A549 (cell line): ENCODE measurements around the gene ATXN10. TPM values are rescaled to one million over a fixed set of nuclear protein-coding genes. Genes with fewer than 3 reads are reported as not detected.

Experiments used
- ATAC-seq, 2 experiments: fragments of 200-7000 bp in 1 of 2; fragments of >200 bp in 1 of 2; cut with Nextera tagmentation in 1 of 2; cut with Tn5 transposase in 1 of 2; 3 replicates each; pipeline versions ENCODE4 v1.8.0 to v1.9.1; 2018 to 2020; ENCODE audit warnings: mild to moderate bottlenecking in 1 of 2, moderate library complexity in 1 of 2
- CTCF ChIA-PET: fragments of 300-600 bp; sonication (Branson Sonifier 250); formaldehyde crosslinking; extraction: SDS; loops from one replicate; lab custom pipeline; 2021; ENCODE audit warnings: antibody characterized with exemption, inconsistent platforms; lab: Yijun Ruan, JAX
- POLR2A ChIA-PET: fragments of 350-600 bp; formaldehyde crosslinking; extraction: SDS; loops from one replicate; lab custom pipeline; 2021; ENCODE audit warnings: antibody characterized with exemption, inconsistent platforms; lab: Yijun Ruan, JAX
- DNase-seq, 2 experiments: peaks; one replicate each; pipeline versions ENCODE4 v3.0.0 to v3.0.0-alpha.2; 2011 to 2016; ENCODE audit warnings: low read depth in 1 of 2, low spot score in 1 of 2
- FAIRE-seq: peaks from 2 replicates; lab custom pipeline; 2011; peaks lifted over from hg19 to GRCh38; lab: Jason Lieb, UNC
- H3K27ac ChIP-seq, 2 experiments: fragments of >200 bp; sonication (Bioruptor Twin); formaldehyde crosslinking; 3 replicates each; pipeline ENCODE4 v1.5.1; 2016 to 2017
- H3K4me1 ChIP-seq: fragments of >200 bp; sonication (Bioruptor Twin); formaldehyde crosslinking; 3 replicates; pipeline ENCODE4 v1.6.1; 2016
- H3K4me2 ChIP-seq: fragments of >200 bp; sonication (Bioruptor Twin); formaldehyde crosslinking; 3 replicates; pipeline ENCODE4 v1.6.1; 2016
- H3K4me3 ChIP-seq: fragments of >200 bp; sonication (Bioruptor Twin); formaldehyde crosslinking; 3 replicates; pipeline ENCODE4 v1.5.1; 2016
- H3K9me3 ChIP-seq: fragments of >200 bp; sonication (Bioruptor Twin); formaldehyde crosslinking; 3 replicates; pipeline ENCODE4 v1.6.1; 2016
- CHD2 ChIP-seq: fragments of 150-350 bp; IDR thresholded peaks from 2 replicates; pipeline ENCODE4 v1.6.1; 2014; ENCODE audit warnings: low read length; ENCODE audit not compliant: partially characterized antibody
- CHD4 ChIP-seq: fragments of 200-600 bp; sonication (generic); IDR thresholded peaks from 2 replicates; pipeline ENCODE4 v1.6.1; 2016; ENCODE audit warnings: antibody characterized with exemption, mild to moderate bottlenecking, borderline replicate concordance
- CTCF ChIP-seq: fragments of >200 bp; sonication (Bioruptor Twin); formaldehyde crosslinking; IDR thresholded peaks from 3 replicates; pipeline ENCODE4 v1.5.1; 2016
- EHF ChIP-seq: fragments of 250-450 bp; sonication (Bioruptor Pico); IDR thresholded peaks from 2 replicates; pipeline ENCODE4 v1.5.0; 2020; ENCODE audit warnings: mild to moderate bottlenecking
- ELK1 ChIP-seq: fragments of 150-350 bp; IDR thresholded peaks from 2 replicates; pipeline ENCODE4 v1.6.1; 2014; ENCODE audit warnings: low read depth, mild to moderate bottlenecking, low read length
- FOXS1 ChIP-seq: fragments of 250-450 bp; sonication (Bioruptor Pico); IDR thresholded peaks from 2 replicates; pipeline ENCODE4 v1.5.0; 2020; ENCODE audit warnings: mild to moderate bottlenecking, moderate library complexity
- GATA3 ChIP-seq: IDR thresholded peaks from 2 replicates; pipeline ENCODE4 v1.6.1; 2012; ENCODE audit warnings: borderline replicate concordance
- HDAC2 ChIP-seq: fragments of 200-600 bp; sonication (generic); IDR thresholded peaks from 2 replicates; pipeline ENCODE4 v1.6.1; 2016
- HEYL ChIP-seq: fragments of 250-450 bp; sonication (Bioruptor Pico); IDR thresholded peaks from 2 replicates; pipeline ENCODE4 v1.8.0; 2021; ENCODE audit warnings: mild to moderate bottlenecking, moderate library complexity
- HOXA7 ChIP-seq: fragments of 250-450 bp; sonication (Bioruptor Pico); IDR thresholded peaks from 2 replicates; pipeline ENCODE4 v1.5.0; 2020; ENCODE audit warnings: mild to moderate bottlenecking, moderate library complexity
- HOXB5 ChIP-seq: fragments of 250-450 bp; sonication (Bioruptor Pico); IDR thresholded peaks from 2 replicates; pipeline ENCODE4 v1.5.0; 2020; ENCODE audit warnings: mild to moderate bottlenecking, moderate library complexity
- JUN ChIP-seq, 2 experiments: fragments of >200 bp; sonication (Bioruptor Twin); formaldehyde crosslinking; IDR thresholded peaks; 2 replicates in 1 of 2; 3 replicates in 1 of 2; pipeline ENCODE4 v1.6.1; 2016 to 2017
- JUNB ChIP-seq: fragments of >200 bp; sonication (Bioruptor Twin); formaldehyde crosslinking; IDR thresholded peaks from 2 replicates; pipeline ENCODE4 v1.6.1; 2016
- KDM1A ChIP-seq: fragments of 200-600 bp; sonication (generic); IDR thresholded peaks from 2 replicates; pipeline ENCODE4 v1.6.1; 2016; ENCODE audit warnings: low read depth, mild to moderate bottlenecking
- MAFK ChIP-seq: fragments of 450-650 bp; IDR thresholded peaks from 2 replicates; pipeline ENCODE4 v1.6.1; 2014; ENCODE audit not compliant: partially characterized antibody
- NFE2L2 ChIP-seq: fragments of 150-350 bp; conservative IDR thresholded peaks from 2 replicates; pipeline ENCODE4 v1.6.1; 2014; ENCODE audit warnings: low read length
- NR3C1 ChIP-seq: fragments of >200 bp; sonication (Bioruptor Twin); formaldehyde crosslinking; IDR thresholded peaks from 3 replicates; pipeline ENCODE4 v1.6.1; 2017
- POLR2AphosphoS2 ChIP-seq: conservative IDR thresholded peaks from 2 replicates; pipeline ENCODE4 v1.6.1; 2012; ENCODE audit warnings: low read length, improper control_type of control experiment, inconsistent platforms
- RCOR1 ChIP-seq: fragments of 150-350 bp; IDR thresholded peaks from 2 replicates; pipeline ENCODE4 v1.6.1; 2014; ENCODE audit warnings: antibody characterized with exemption, low read length, low read depth
- RFX5 ChIP-seq: fragments of 450-650 bp; IDR thresholded peaks from 2 replicates; pipeline ENCODE4 v1.7.1; 2014; ENCODE audit warnings: antibody characterized with exemption, mild to moderate bottlenecking, moderate library complexity
- RNF2 ChIP-seq: fragments of 200-600 bp; sonication (generic); IDR thresholded peaks from 2 replicates; pipeline ENCODE4 v1.6.1; 2016; ENCODE audit warnings: low read depth, mild to moderate bottlenecking, antibody characterized with exemption, moderate library complexity, borderline replicate concordance
- SMC3 ChIP-seq: fragments of >200 bp; sonication (Bioruptor Twin); formaldehyde crosslinking; IDR thresholded peaks from 3 replicates; pipeline ENCODE4 v1.6.1; 2018; ENCODE audit warnings: inconsistent platforms
- TFCP2L1 ChIP-seq: fragments of 250-450 bp; sonication (Bioruptor Pico); IDR thresholded peaks from 2 replicates; pipeline ENCODE4 v1.5.0; 2021; ENCODE audit warnings: mild to moderate bottlenecking
- TP53 ChIP-seq: fragments of 250-450 bp; sonication (Bioruptor Pico); IDR thresholded peaks from 2 replicates; pipeline ENCODE4 v1.5.0; 2021; ENCODE audit warnings: mild to moderate bottlenecking, moderate library complexity
- ZFP36 ChIP-seq: fragments of 450-650 bp; IDR thresholded peaks from 2 replicates; pipeline ENCODE4 v1.6.1; 2014; ENCODE audit warnings: borderline replicate concordance; ENCODE audit not compliant: partially characterized antibody
- WGBS: methylation state at CpG from one replicate; pipeline ENCODE4 v1.1.6; 2017; ENCODE audit errors: missing lambda C conversion rate; 5-methylcytosine and 5-hydroxymethylcytosine counted together
- polyA plus RNA-seq, 4 experiments: library from polyadenylated mRNA; depleted of rRNA in 3 of 4; stranded (reverse); fragments of >200 nt; fragmentation: RNase III in 1 of 4; extraction: RNeasy Plus Mini Kit Qiagen cat#74134 plus additional on column Dnase treatment in 1 of 4; gene quantifications; 2 replicates in 3 of 4; 3 replicates in 1 of 4; pipeline ENCODE4 v1.2.3, GENCODE V29; 2011 to 2017
- TF ChIP-seq, protein P1 (sequence below): fragments of >200 bp; sonication (Bioruptor Twin); formaldehyde crosslinking; IDR thresholded peaks from 2 replicates; pipeline ENCODE4 v1.6.1; 2016
- TF ChIP-seq, protein P2 (sequence below): IDR thresholded peaks from 2 replicates; pipeline ENCODE4 v1.6.1; 2012

ATXN10 gene
- polyA plus RNA-seq, 2 of the 4 experiments (the other 2 are of a cell fraction): 126 to 281 TPM

- no peak overlapping the region for H3K4me2 ChIP-seq
- no peak overlapping the region for H3K4me3 ChIP-seq
- DNase-seq (no peak), FAIRE-seq (no peak), ATAC-seq (no peak)
- ChIA-PET CTCF (interaction anchor here (0.9 to 1.0 kb wide), 2 partner anchors 16 to 23 kb away, joined by 3 read pairs; no protein-coding TSS in a partner anchor), POLR2A (no interaction called here)
- H3K27ac ChIP-seq: no peak overlapping the region
- H3K4me1 ChIP-seq: peaks cover 46% of the 10 kb centered on the region
- TF ChIP-seq, protein P1, sequence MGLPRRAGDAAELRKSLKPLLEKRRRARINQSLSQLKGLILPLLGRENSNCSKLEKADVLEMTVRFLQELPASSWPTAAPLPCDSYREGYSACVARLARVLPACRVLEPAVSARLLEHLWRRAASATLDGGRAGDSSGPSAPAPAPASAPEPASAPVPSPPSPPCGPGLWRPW: no peak
- TF ChIP-seq CTCF (no peak), RFX5 (no peak), ELK1 (no peak), RCOR1 (no peak), NR3C1 (no peak), FOXS1 (CRISPR knock-in tag) (no peak), HEYL (CRISPR knock-in tag) (no peak), POLR2AphosphoS2 (no peak), HDAC2 (no peak), SMC3 (no peak), HOXA7 (no peak), NFE2L2 (no peak), HOXB5 (CRISPR knock-in tag) (no peak)
- peaks cover 10% of the 10 kb centered on the region; the same call in 2 of the 3 replicates for H3K9me3 ChIP-seq
- 81% methylated on average over 1 of the region's 1 CpG for WGBS
Observed at GRCh38 chr22:45738206-45738605, 66.6 kb downstream of the ATXN10 start.

- H3K4me3 ChIP-seq: no peak overlapping the region
- no peak for DNase-seq
- no peak for TF ChIP-seq MAFK
- TF ChIP-seq, all 56 proteins: peak for 0
- peaks cover 10% of the 10 kb centered on the region; the same call in 2 of the 3 replicates for H3K9me3 ChIP-seq
- POLR2A ChIA-PET: no interaction called here
- peaks cover 52% of the 10 kb centered on the region for H3K4me1 ChIP-seq
- no peak for ATAC-seq
- CTCF ChIA-PET: interaction anchor here (0.6 to 2.0 kb wide), 4 partner anchors 69 to 208 kb away, joined by 3 to 6 read pairs (median 4); no protein-coding TSS in a partner anchor
- H3K4me2 ChIP-seq: no peak overlapping the region
- no peak overlapping the region for H3K27ac ChIP-seq
- FAIRE-seq: no peak
- WGBS: 93% methylated on average over 3 of the region's 3 CpGs
Observed at GRCh38 chr22:45740236-45740635, 68.6 kb downstream of the ATXN10 start.

DNA sequence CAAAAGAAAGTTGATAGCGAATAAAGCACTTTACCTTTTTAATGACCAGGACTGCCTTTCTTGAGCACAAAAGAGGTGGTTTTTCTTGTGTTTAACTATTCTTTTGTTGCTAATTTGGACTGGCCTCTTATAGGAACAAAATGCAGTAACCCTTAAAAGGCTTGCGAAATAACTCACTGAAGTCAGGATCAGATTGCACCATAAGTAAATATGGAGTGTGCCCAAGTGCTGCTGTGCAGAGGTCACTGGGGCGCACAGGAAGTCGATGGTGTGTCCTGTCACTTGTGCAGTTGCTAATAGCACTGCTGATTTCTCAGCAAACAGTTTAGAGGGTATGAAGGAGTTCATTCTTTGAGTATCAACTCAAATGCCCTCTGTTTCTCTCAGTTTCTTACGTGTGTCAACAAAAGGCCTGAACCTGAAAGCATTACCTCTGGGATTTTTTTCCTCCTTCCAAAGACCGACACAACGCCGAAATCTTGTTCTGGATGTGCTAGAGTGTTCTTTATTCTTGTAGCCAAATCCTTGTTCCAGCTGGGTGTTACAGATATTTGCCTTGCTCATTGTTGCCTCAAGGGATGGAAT, 71.3 kb downstream of the ATXN10 start:
- DNase-seq: peak in 1 of 2 experiments; percentile 73
- ChIA-PET POLR2A (no interaction called here), CTCF (interaction anchor here (1.1 to 1.6 kb wide), 2 partner anchors 8 to 164 kb away, joined by 3 read pairs; no protein-coding TSS in a partner anchor)
- Histone ChIP-seq H3K4me3 (no peak overlapping the region), H3K4me1 (peaks cover 70% of the 10 kb centered on the region), H3K27ac (peak overlapping the region; percentile 61 to 79), H3K9me3 (peaks cover 10% of the 10 kb centered on the region; the same call in 2 of the 3 replicates), H3K4me2 (peak overlapping the region; percentile 58)
- ATAC-seq: peak; percentile 73 to 77; a peak in 5 of 6 replicates
- WGBS: 53% methylated on average over 8 of the region's 8 CpGs
- FAIRE-seq: peak; percentile 56
- no peak for TF ChIP-seq KDM1A
- no peak for TF ChIP-seq RFX5
- no peak for TF ChIP-seq POLR2AphosphoS2
- no peak for TF ChIP-seq TP53
- TF ChIP-seq HDAC2: no peak
- TF ChIP-seq RNF2: no peak
- no peak for TF ChIP-seq JUNB
- TF ChIP-seq CHD2: no peak
- no peak for TF ChIP-seq MAFK
- TF ChIP-seq ZFP36: no peak
- peak; percentile 74 for TF ChIP-seq GATA3
- TF ChIP-seq HOXB5 (CRISPR knock-in tag): no peak
- no peak for TF ChIP-seq CHD4
- TF ChIP-seq, protein P2, sequence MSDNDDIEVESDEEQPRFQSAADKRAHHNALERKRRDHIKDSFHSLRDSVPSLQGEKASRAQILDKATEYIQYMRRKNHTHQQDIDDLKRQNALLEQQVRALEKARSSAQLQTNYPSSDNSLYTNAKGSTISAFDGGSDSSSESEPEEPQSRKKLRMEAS: peak; percentile 41; the same call in 1 of the 2 replicates
- TF ChIP-seq TFCP2L1 (CRISPR knock-in tag): no peak
- TF ChIP-seq HOXA7: no peak
- TF ChIP-seq JUN (IDR thresholded peaks at IDR 0.05): peak; percentile 56 to 57; a peak in 3 of 5 replicates
- no peak for TF ChIP-seq EHF (CRISPR knock-in tag)
- no peak for TF ChIP-seq HEYL (CRISPR knock-in tag)
- no peak for TF ChIP-seq ELK1
